Trophoblast cell (in vitro differentiated cells and primary cell): Measurements from ENCODE around the gene SLCO2B1.
A peak's percentile ranks its signal among the peaks of the same experiment; 100 is the strongest.

ENCODE experiments used
- DNase-seq, 2 donors: peaks; one replicate each; pipeline ENCODE4 v3.0.0-alpha.2; 2016
- H2AFZ ChIP-seq: 2 replicates; pipeline ENCODE4 v1.6.1; 2013; ENCODE audit warnings: low read length, moderate library complexity, mild to moderate bottlenecking; ENCODE audit not compliant: insufficient read depth, poor library complexity
- H2AK5ac ChIP-seq: 2 replicates; pipeline ENCODE4 v1.6.1; 2013; ENCODE audit warnings: mild to moderate bottlenecking, low read length
- H2BK120ac ChIP-seq: 2 replicates; pipeline ENCODE4 v1.6.1; 2013; ENCODE audit warnings: low read length, mild to moderate bottlenecking, moderate library complexity; ENCODE audit not compliant: insufficient read depth, poor library complexity
- H2BK12ac ChIP-seq: 2 replicates; pipeline ENCODE4 v1.6.1; 2013; ENCODE audit warnings: mild to moderate bottlenecking, low read length, moderate library complexity
- H2BK5ac ChIP-seq: 2 replicates; pipeline ENCODE4 v1.6.1; 2013; ENCODE audit warnings: low read length, low read depth, moderate library complexity, mild to moderate bottlenecking; ENCODE audit not compliant: poor library complexity
- H3K14ac ChIP-seq: 2 replicates; pipeline ENCODE4 v1.6.1; 2013; ENCODE audit warnings: mild to moderate bottlenecking, low read length
- H3K18ac ChIP-seq: 2 replicates; pipeline ENCODE4 v1.6.1; 2013; ENCODE audit warnings: mild to moderate bottlenecking, low read length
- H3K23ac ChIP-seq: 2 replicates; pipeline ENCODE4 v1.6.1; 2013; ENCODE audit warnings: low read length
- H3K27ac ChIP-seq: 2 replicates; pipeline ENCODE4 v1.5.1; 2013; ENCODE audit warnings: low read depth, mild to moderate bottlenecking, inconsistent platforms, low read length, moderate library complexity
- H3K27me3 ChIP-seq: 2 replicates; pipeline ENCODE4 v1.6.1; 2013; ENCODE audit warnings: inconsistent platforms, mild to moderate bottlenecking, low read length, moderate library complexity; ENCODE audit not compliant: insufficient read depth
- H3K36me3 ChIP-seq, 2 experiments: 1 replicate in 1 of 2; 2 replicates in 1 of 2; pipeline ENCODE4 v1.6.1; 2013; ENCODE audit warnings: low read length in 2 of 2, mild to moderate bottlenecking in 2 of 2, moderate library complexity in 1 of 2; ENCODE audit not compliant: insufficient read depth in 2 of 2, control insufficient read depth in 1 of 2
- H3K4ac ChIP-seq: 2 replicates; pipeline ENCODE4 v1.6.1; 2013; ENCODE audit warnings: low read depth, mild to moderate bottlenecking, low read length, moderate library complexity
- H3K4me1 ChIP-seq, 2 experiments: 1 replicate in 1 of 2; 2 replicates in 1 of 2; pipeline ENCODE4 v1.6.1; 2013; ENCODE audit warnings: low read length in 2 of 2, mild to moderate bottlenecking in 2 of 2, moderate library complexity in 1 of 2; ENCODE audit not compliant: insufficient read depth in 2 of 2, control insufficient read depth in 1 of 2
- H3K4me2 ChIP-seq: 2 replicates; pipeline ENCODE4 v1.6.1; 2013; ENCODE audit warnings: inconsistent platforms, mild to moderate bottlenecking, low read length, moderate library complexity
- H3K4me3 ChIP-seq: 2 replicates; pipeline ENCODE4 v1.5.1; 2013; ENCODE audit warnings: mild to moderate bottlenecking, low read depth, low read length, inconsistent platforms
- H3K79me1 ChIP-seq: one replicate; pipeline ENCODE4 v1.6.1; 2013; ENCODE audit warnings: low read length
- H3K79me2 ChIP-seq: 2 replicates; pipeline ENCODE4 v1.6.1; 2013; ENCODE audit warnings: low read length, mild to moderate bottlenecking; ENCODE audit not compliant: control insufficient read depth, insufficient read depth, poor library complexity
- H3K9ac ChIP-seq: 2 replicates; pipeline ENCODE4 v1.6.1; 2013; ENCODE audit warnings: mild to moderate bottlenecking, low read length
- H3K9me3 ChIP-seq: 2 replicates; pipeline ENCODE4 v1.6.1; 2013; ENCODE audit warnings: low read depth, mild to moderate bottlenecking, control low read depth, inconsistent platforms, low read length; ENCODE audit not compliant: insufficient read depth
- H4K12ac ChIP-seq: 2 replicates; pipeline ENCODE4 v1.6.1; 2013; ENCODE audit warnings: low read depth, mild to moderate bottlenecking, low read length, moderate library complexity
- H4K8ac ChIP-seq: 2 replicates; pipeline ENCODE4 v1.6.1; 2013; ENCODE audit warnings: low read depth, mild to moderate bottlenecking, low read length, moderate library complexity
- H4K91ac ChIP-seq: one replicate; pipeline ENCODE4 v1.6.1; 2013; ENCODE audit warnings: low read depth, mild to moderate bottlenecking, low read length, moderate library complexity
- WGBS: extraction: QIAGEN DNeasy Blood & Tissue Kit; methylation state at CpG from one replicate; pipeline ENCODE4 v1.1.7; 2013; ENCODE audit warnings: missing lambda C conversion rate; ENCODE audit not compliant: insufficient read length, insufficient coverage; ENCODE audit errors: extremely low coverage; 5-methylcytosine and 5-hydroxymethylcytosine counted together

The SLCO2B1 gene

GRCh38 chr11:75152090-75152489, 1.2 kb downstream of the SLCO2B1 start:
- no peaks in the 10 kb centered on the region for H3K27me3 ChIP-seq
- no peak overlapping the region for H2AFZ ChIP-seq
- H3K4ac ChIP-seq, result no peak overlapping the region
- no peak overlapping the region for H2BK12ac ChIP-seq
- DNase-seq, result no peak
- no peaks in the 10 kb centered on the region for H3K79me2 ChIP-seq
- no CpG with 5 or more reads among the region's 6 CpGs for WGBS
- H3K4me3 ChIP-seq, result no peak overlapping the region
- peaks cover 20 to 22% of the 10 kb centered on the region in 2 experiments for H3K4me1 ChIP-seq
- H3K27ac ChIP-seq, result no peak overlapping the region
- no peak overlapping the region for H3K14ac ChIP-seq
- peaks cover 2% of the 10 kb centered on the region for H3K79me1 ChIP-seq
- no peak overlapping the region for H4K8ac ChIP-seq
- no peak overlapping the region for H4K12ac ChIP-seq
- H3K9ac ChIP-seq, result no peak overlapping the region
- H3K18ac ChIP-seq, result no peak overlapping the region
- H3K36me3 ChIP-seq, result no peaks in the 10 kb centered on the region
- no peak overlapping the region for H3K4me2 ChIP-seq
- H2BK5ac ChIP-seq, result no peak overlapping the region
- no peak overlapping the region for H3K23ac ChIP-seq
- no peak overlapping the region for H2AK5ac ChIP-seq
- no peaks in the 10 kb centered on the region for H3K9me3 ChIP-seq
- no peak overlapping the region for H2BK120ac ChIP-seq
- no peak overlapping the region for H4K91ac ChIP-seq

- Histone ChIP-seq H4K91ac (peak overlapping the region; percentile 11), H3K27me3 (no peaks in the 10 kb centered on the region), H4K8ac (no peak overlapping the region), H3K4me3 (no peak overlapping the region), H2AFZ (no peak overlapping the region), H2BK5ac (no peak overlapping the region), H4K12ac (no peak overlapping the region), H3K23ac (no peak overlapping the region), H3K79me2 (no peaks in the 10 kb centered on the region), H2BK120ac (no peak overlapping the region), H3K14ac (no peak overlapping the region), H3K27ac (no peak overlapping the region), H3K9ac (no peak overlapping the region), H3K4ac (no peak overlapping the region), H3K79me1 (peaks cover 2% of the 10 kb centered on the region), H3K9me3 (no peaks in the 10 kb centered on the region), H3K36me3 (no peaks in the 10 kb centered on the region), H3K18ac (no peak overlapping the region), H2BK12ac (no peak overlapping the region), H2AK5ac (no peak overlapping the region), H3K4me1 (peaks cover 16 to 23% of the 10 kb centered on the region in 2 experiments), H3K4me2 (no peak overlapping the region)
- DNase-seq, result peak in 1 of 2 donors; percentile 33
- WGBS, result no CpG with 5 or more reads among the region's 5 CpGs
Measured at GRCh38 chr11:75152651-75153427, 1.9 kb downstream of the SLCO2B1 start.

GRCh38 chr11:75154646-75155569, 4.0 kb downstream of the SLCO2B1 start:
- H2BK120ac ChIP-seq, result no peak overlapping the region
- H3K9ac ChIP-seq, result no peak overlapping the region
- no peak overlapping the region for H4K8ac ChIP-seq
- H3K79me2 ChIP-seq, result no peaks in the 10 kb centered on the region
- H3K79me1 ChIP-seq, result peaks cover 8% of the 10 kb centered on the region
- H2BK5ac ChIP-seq, result no peak overlapping the region
- no peak overlapping the region for H2BK12ac ChIP-seq
- no peak overlapping the region for H2AK5ac ChIP-seq
- H3K4me1 ChIP-seq, result peaks cover 29 to 36% of the 10 kb centered on the region in 2 experiments
- H3K27ac ChIP-seq, result no peak overlapping the region
- H4K12ac ChIP-seq, result no peak overlapping the region
- no peak overlapping the region for H4K91ac ChIP-seq
- no peak overlapping the region for H3K4me3 ChIP-seq
- H3K4me2 ChIP-seq, result no peak overlapping the region
- peaks cover 2% of the 10 kb centered on the region for H3K9me3 ChIP-seq
- H3K4ac ChIP-seq, result no peak overlapping the region
- H3K23ac ChIP-seq, result no peak overlapping the region
- H2AFZ ChIP-seq, result no peak overlapping the region
- no peaks in the 10 kb centered on the region for H3K36me3 ChIP-seq
- peak in 1 of 2 donors; percentile 50 for DNase-seq
- no peak overlapping the region for H3K14ac ChIP-seq
- WGBS, result no CpG with 5 or more reads among the region's 9 CpGs
- H3K27me3 ChIP-seq, result no peaks in the 10 kb centered on the region
- no peak overlapping the region for H3K18ac ChIP-seq

- no peaks in the 10 kb centered on the region for H3K79me2 ChIP-seq
- WGBS, result no CpG with 5 or more reads among the region's 13 CpGs
- no peak overlapping the region for H4K91ac ChIP-seq
- peak; percentile 65 to 73 for DNase-seq
- no peak overlapping the region for H3K9ac ChIP-seq
- H2BK12ac ChIP-seq, result no peak overlapping the region
- no peak overlapping the region for H3K27ac ChIP-seq
- H2BK120ac ChIP-seq, result no peak overlapping the region
- peaks cover 8% of the 10 kb centered on the region for H3K79me1 ChIP-seq
- no peaks in the 10 kb centered on the region for H3K27me3 ChIP-seq
- H3K4me1 ChIP-seq, result peaks cover 31 to 37% of the 10 kb centered on the region in 2 experiments
- peaks cover 2% of the 10 kb centered on the region for H3K9me3 ChIP-seq
- no peak overlapping the region for H3K4me2 ChIP-seq
- H3K4ac ChIP-seq, result no peak overlapping the region
- H4K12ac ChIP-seq, result no peak overlapping the region
- no peak overlapping the region for H2BK5ac ChIP-seq
- H3K36me3 ChIP-seq, result no peaks in the 10 kb centered on the region
- H4K8ac ChIP-seq, result no peak overlapping the region
- no peak overlapping the region for H2AFZ ChIP-seq
- H3K18ac ChIP-seq, result no peak overlapping the region
- H3K4me3 ChIP-seq, result no peak overlapping the region
- H2AK5ac ChIP-seq, result no peak overlapping the region
- H3K14ac ChIP-seq, result no peak overlapping the region
- no peak overlapping the region for H3K23ac ChIP-seq
Measured at GRCh38 chr11:75155570-75156422, 4.9 kb downstream of the SLCO2B1 start.
